Measurements from ENCODE around the gene DNAJC5G.

Gene DNAJC5G, protein sequence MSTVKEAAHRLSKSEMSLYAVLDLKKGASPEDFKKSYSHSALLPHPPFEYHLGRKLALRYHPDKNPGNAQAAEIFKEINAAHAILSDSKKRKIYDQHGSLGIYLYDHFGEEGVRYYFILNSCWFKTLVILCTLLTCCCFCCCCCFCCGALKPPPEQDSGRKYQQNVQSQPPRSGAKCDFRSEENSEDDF

DNA sequence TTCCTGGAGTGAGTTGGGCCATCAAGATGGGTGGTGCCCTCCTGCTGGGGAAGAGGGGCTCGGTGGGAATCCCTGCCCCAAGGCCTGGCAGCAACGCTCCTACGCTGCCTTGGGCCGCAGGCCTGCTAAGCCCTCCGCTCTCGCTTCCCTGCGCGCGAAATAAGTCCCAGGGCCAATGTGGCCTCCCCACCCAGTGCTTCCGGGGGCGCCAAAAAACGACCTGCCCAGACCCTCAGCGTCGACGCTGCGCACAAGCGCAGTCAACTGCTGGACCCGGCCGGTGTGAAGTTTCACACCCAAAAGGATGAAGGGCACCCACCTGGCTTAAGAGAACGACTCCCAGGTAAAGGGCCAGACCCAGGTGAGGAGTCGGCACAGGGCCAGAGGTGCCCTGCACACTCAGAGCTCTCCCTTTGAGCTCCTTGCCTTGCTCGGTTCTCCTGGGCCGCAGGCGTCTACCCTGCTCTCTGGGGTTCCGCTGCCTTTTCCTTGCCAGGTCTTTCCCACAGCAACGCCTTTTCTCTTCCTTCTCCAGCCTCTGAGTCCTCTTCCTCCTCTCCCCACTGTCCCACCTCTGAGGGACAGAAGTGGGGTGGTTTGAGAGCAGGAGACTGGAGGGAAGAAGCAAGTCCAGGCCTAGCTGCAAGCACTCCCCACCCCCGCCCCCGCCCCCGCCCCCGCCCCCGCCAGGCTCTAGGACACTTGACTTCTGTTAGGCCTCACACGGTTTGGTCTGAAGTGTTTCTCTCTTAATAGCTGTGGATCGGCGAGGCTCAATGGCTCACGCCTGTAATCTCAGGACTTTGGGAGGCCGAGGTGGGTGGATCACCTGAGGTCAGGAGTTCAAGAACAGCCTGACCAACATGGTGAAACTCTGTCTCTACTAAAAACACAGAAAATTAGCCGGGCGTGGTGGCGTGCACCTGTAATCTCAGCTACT, at the start of gene DNAJC5G:
Gene DNAJC5G (plus strand): TSS at position 223 of the 940 bp plus-strand sequence. CDS start 1,296 bp downstream, outside the sequence.
- no peak for DNase-seq (ENCODE audit: extremely low spot score, insufficient read length, low read depth)
- FAIRE-seq, result no peak

DNA sequence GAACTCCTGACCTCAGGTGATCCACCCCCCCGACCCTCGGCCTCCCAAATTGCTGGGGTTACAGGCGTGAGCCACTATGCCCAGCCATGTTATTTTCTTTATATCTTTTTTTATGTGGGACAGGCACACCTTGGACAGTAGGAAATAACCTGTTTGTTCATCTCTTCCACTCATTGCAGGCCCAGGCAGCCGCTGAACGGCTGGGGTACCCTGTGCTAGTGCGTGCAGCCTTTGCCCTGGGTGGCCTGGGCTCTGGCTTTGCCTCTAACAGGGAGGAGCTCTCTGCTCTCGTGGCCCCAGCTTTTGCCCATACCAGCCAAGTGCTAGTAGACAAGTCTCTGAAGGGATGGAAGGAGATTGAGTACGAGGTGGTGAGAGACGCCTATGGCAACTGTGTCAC, 49.7 kb upstream of the DNAJC5G start:
- FAIRE-seq (no peak), DNase-seq (ENCODE audit: extremely low spot score, insufficient read length, low read depth) (no peak)

DNA sequence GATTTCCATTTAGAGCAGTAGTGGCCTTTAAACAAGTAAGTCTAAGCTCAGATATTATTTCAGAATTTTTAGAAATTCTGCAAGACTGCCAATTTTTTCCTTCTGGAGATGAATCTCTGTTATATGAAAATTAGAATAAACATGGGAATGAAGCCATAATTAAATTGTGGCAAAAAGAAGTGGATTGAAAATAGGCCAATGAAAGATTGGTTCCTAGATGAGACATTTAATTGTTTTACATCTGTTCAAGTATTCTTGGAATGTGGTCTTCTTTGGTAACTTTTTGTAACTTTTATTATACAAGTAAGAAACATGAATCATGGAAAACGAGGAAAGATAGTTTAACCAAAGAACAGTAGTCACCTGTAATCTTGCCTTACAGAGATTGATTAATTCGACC, 47.7 kb upstream of the DNAJC5G start:
- FAIRE-seq (no peak), DNase-seq (ENCODE audit: extremely low spot score, insufficient read length, low read depth) (no peak)

DNA sequence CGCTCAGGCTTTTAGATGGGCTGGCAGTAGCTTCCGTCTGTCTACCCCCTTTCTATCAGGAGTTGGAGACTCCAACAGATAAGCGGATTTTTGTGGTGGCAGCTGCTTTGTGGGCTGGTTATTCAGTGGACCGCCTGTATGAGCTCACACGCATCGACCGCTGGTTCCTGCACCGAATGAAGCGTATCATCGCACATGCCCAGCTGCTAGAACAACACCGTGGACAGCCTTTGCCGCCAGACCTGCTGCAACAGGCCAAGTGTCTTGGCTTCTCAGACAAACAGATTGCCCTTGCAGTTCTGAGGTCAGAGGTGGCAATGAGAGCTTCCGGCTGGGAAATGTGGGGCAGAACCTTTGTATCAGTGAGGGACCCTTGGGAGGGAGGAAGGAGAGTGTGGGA, 43.3 kb upstream of the DNAJC5G start:
- DNase-seq (ENCODE audit: extremely low spot score, insufficient read length, low read depth), result no peak
- FAIRE-seq, result no peak

- FAIRE-seq (no peak), DNase-seq (ENCODE audit: extremely low spot score, insufficient read length, low read depth) (no peak)
Observed at GRCh38 chr2:27233341-27233740, 41.9 kb upstream of the DNAJC5G start.

- DNase-seq (ENCODE audit: extremely low spot score, insufficient read length, low read depth) (no peak), FAIRE-seq (no peak)
Observed at GRCh38 chr2:27236136-27236535, 39.1 kb upstream of the DNAJC5G start.

- DNase-seq (ENCODE audit: extremely low spot score, insufficient read length, low read depth) (no peak), FAIRE-seq (no peak)
Observed at GRCh38 chr2:27236626-27237025, 38.6 kb upstream of the DNAJC5G start.

DNA sequence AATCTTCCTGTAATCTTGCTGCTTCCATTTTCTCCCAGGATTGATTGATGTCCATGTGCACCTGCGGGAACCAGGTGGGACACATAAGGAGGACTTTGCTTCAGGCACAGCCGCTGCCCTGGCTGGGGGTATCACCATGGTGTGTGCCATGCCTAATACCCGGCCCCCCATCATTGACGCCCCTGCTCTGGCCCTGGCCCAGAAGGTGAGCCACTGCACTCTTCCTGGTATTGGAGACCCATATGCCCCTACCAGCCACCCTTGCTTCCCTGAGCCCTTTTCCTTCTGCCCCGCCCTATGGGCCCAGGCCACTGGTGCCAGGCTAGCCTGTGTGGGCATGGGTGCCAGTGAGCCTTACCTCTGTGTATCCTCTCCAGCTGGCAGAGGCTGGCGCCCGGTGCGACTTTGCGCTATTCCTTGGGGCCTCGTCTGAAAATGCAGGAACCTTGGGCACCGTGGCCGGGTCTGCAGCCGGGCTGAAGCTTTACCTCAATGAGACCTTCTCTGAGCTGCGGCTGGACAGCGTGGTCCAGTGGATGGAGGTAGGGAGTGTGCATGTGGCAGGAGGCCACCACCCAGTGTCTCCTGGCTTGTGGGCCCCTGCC, 37.8 kb upstream of the DNAJC5G start:
- FAIRE-seq (no peak), DNase-seq (ENCODE audit: extremely low spot score, insufficient read length, low read depth) (no peak)

- FAIRE-seq (no peak), DNase-seq (ENCODE audit: extremely low spot score, insufficient read length, low read depth) (no peak)
Observed at GRCh38 chr2:27238976-27239375, 36.3 kb upstream of the DNAJC5G start.

GRCh38 chr2:27240406-27240805, 34.8 kb upstream of the DNAJC5G start:
- FAIRE-seq (no peak), DNase-seq (ENCODE audit: extremely low spot score, insufficient read length, low read depth) (no peak)

DNA sequence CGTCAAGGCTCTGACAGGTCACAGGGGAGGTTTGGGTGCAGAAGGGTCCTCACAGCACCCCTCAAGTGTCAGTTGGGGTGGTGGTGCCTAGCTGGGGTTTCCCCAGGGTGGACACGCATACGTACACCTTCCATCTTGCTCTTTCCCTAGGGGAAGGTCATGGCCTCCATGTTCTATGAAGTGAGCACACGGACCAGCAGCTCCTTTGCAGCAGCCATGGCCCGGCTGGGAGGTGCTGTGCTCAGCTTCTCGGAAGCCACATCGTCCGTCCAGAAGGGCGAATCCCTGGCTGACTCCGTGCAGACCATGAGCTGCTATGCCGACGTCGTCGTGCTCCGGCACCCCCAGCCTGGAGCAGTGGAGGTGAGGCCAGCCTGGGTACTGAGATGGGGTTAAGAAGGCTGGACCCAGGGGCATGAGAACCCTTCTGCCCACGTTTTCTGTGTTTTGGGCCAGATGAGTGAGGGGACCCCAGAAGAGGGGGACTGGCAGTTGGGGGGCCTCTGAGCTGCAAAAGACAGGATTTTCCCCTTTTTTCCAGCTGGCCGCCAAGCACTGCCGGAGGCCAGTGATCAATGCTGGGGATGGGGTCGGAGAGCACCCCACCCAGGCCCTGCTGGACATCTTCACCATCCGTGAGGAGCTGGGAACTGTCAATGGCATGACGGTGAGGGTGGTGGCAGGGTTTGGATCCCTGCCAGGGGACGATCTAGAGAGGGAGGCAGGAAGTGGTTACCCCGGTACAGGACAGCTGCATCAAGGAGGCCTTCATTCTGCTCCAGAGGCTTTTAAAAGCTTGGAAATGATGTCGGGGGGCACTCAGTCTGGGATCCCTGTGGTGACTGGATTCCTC, 33.2 kb upstream of the DNAJC5G start:
- no peak for FAIRE-seq
- DNase-seq (ENCODE audit: extremely low spot score, insufficient read length, low read depth), result no peak

- DNase-seq (ENCODE audit: extremely low spot score, insufficient read length, low read depth) (no peak), FAIRE-seq (no peak)
Observed at GRCh38 chr2:27242614-27242951, 32.6 kb upstream of the DNAJC5G start.

GRCh38 chr2:27243391-27244130, 31.7 kb upstream of the DNAJC5G start:
- no peak for DNase-seq (ENCODE audit: extremely low spot score, insufficient read length, low read depth)
- FAIRE-seq, result no peak

DNA sequence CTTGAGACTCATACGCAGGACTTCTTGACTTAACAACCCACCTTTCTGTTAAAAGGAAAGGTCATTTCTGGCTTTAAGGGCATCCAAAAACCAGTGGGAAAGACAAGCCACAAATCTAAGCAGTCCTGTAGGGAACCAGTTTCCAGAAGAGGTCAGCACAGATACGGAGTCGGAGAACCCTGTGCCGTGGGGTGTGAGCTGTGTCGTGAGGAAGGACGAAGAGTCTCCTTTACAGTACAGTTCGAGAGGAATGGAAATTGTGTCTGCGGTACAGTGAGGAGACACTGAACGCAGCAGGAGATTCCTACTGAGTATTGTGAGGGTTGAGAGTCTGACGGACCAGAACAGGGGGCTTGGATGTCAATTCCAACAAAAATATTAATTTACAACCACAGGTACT, 30.1 kb upstream of the DNAJC5G start:
- DNase-seq (ENCODE audit: extremely low spot score, insufficient read length, low read depth), result no peak
- no peak for FAIRE-seq

- DNase-seq (ENCODE audit: extremely low spot score, insufficient read length, low read depth) (no peak), FAIRE-seq (no peak)
Observed at GRCh38 chr2:27245626-27246025, 29.6 kb upstream of the DNAJC5G start.

DNA sequence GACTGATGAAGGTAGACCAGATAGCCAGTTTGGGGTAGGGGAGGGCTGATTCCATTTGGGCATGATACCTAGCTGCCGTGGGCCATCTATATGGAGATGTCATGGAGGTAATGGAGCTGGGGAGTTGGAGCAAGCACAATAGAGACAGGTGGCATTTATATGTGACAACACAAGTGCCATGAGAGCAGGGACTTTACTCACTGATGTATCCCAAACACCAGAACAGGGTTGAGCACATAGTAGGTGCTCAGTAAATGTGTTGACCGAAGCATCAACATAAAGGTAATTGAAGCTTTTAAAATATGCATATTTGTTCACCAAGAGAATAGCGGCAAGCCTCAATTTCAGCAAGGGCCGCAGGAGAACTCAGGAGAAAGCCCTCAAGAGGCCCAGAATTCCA, 27.3 kb upstream of the DNAJC5G start:
- FAIRE-seq (no peak), DNase-seq (ENCODE audit: extremely low spot score, insufficient read length, low read depth) (no peak)

DNA sequence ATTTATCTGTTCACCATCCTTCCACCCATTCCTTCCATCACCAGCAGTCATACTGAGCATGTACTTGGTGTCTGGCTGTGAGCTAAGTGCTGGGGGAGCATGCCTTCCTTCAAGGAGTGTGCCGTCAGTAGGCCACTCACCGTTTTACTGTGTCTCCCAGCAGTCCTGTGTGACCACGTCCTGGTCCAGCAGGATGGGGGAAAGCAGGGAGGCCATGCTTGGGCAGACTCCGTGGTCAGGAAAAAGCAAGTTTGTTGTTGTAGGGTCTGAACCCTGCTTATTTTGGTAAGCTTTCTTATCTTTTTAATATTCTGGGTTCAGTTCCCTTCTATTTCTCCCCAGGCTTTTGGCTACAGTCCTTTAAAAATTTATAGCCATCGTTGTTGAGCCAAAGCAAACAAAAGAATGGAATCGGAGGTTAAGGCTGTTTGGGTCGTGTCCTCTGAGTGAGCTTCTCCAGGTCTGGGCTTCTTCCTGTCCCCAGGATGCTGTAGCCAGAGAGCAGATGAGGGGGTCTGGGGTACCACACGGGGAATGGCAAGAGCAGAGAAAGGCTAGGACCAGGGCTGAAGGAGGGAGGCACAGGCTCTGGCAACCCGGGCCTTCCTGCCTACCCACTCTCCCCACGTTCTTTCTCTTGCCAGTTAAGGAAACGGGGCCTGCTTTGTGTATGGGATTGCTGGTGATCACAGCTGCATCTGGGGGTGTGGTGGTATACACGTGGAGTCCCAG, 25.9 kb upstream of the DNAJC5G start:
- FAIRE-seq, result no peak

DNA sequence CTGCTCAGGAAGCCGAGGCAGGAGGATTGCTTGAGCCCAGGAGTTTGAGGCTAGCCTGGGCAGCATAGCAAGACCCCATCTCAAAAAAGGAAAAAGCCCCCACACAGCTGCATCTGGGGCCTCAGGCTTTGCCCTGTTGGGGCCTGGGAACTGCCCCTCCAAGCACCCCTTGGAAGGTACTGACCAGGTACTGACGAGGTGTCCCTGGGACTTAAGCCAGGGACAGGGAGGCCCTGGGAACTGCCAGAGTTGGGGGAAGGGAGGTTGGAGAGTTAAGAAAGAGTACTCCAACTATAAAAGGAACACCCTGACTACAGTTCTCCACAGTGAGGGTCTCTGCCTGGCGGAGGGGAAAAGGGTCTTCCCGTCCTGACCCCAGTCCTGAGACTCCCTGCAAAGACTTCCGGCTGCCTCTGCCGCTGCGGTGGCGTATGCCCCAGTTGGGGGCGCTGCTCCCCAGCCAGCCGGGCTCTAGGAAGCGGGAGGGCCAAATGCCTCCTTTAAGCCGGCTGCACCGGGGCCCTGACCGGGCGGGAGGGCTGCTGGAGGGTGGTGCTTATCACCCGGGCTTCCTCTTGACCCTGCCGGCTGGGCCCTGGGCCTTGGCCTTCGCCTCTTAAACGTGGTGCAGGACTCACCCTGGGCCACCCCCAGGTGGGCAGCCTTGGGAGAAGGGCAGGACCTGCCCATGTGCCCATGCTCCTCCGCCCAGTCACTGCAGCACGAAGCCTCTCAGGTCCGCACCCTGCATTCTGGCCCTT, 25.2 kb upstream of the DNAJC5G start:
- DNase-seq (ENCODE audit: extremely low spot score, insufficient read length, low read depth), result no peak
- FAIRE-seq, result no peak

More for the DNA sequence above, 25.9 kb upstream of the DNAJC5G start:
- no peak for DNase-seq (ENCODE audit: extremely low spot score, insufficient read length, low read depth)
